Keratinocyte (primary cell): ENCODE measurements around the gene HCRTR1. TPM values are rescaled to one million over a fixed set of nuclear protein-coding genes. Genes with fewer than 3 reads are reported as not detected.

Experiments
- DNase-seq: peaks from one replicate; pipeline ENCODE4 v3.0.0-alpha.2; 2011; ENCODE audit warnings: low read depth, missing footprints, low spot score
- FAIRE-seq: peaks from 2 replicates; lab custom pipeline; 2011; peaks lifted over from hg19 to GRCh38; lab: Jason Lieb, UNC
- H2AFZ ChIP-seq: 2 replicates; pipeline ENCODE4 v1.6.0; 2012; ENCODE audit warnings: low read length, control low read depth, inconsistent platforms; ENCODE audit not compliant: control insufficient read depth
- H3K27ac ChIP-seq: 2 replicates; pipeline ENCODE4 v1.5.1; 2011; ENCODE audit warnings: low read length; ENCODE audit not compliant: control insufficient read depth, insufficient read depth
- H3K27me3 ChIP-seq: 3 replicates; pipeline ENCODE4 v1.6.0; 2011; ENCODE audit warnings: low read length; ENCODE audit not compliant: control insufficient read depth, insufficient read depth; ENCODE audit errors: extremely low read depth
- H3K36me3 ChIP-seq, 2 experiments: 2 replicates in 1 of 2; 3 replicates in 1 of 2; pipeline ENCODE4 v1.5.1; 2011; ENCODE audit warnings: low read length in 2 of 2, mild to moderate bottlenecking in 1 of 2; ENCODE audit not compliant: control insufficient read depth in 2 of 2, insufficient read depth in 2 of 2; ENCODE audit errors: extremely low read depth in 1 of 2
- H3K4me1 ChIP-seq: 3 replicates; pipeline ENCODE4 v1.5.1; 2011; ENCODE audit warnings: low read length; ENCODE audit not compliant: control insufficient read depth, insufficient read depth; ENCODE audit errors: extremely low read depth
- H3K4me2 ChIP-seq: 3 replicates; pipeline ENCODE4 v1.6.0; 2011; ENCODE audit warnings: low read depth, low read length; ENCODE audit not compliant: control insufficient read depth, insufficient read depth; ENCODE audit errors: extremely low read depth
- H3K4me3 ChIP-seq, 3 experiments: fragments of 200-600 bp in 1 of 3; sonication (generic) in 1 of 3; 2 replicates in 2 of 3; 3 replicates in 1 of 3; pipeline ENCODE4 v1.5.1; 2011 to 2016; ENCODE audit warnings: low read length in 3 of 3, mild to moderate bottlenecking in 3 of 3, control low read depth in 2 of 3, inconsistent platforms in 1 of 3, low read depth in 1 of 3, mixed read lengths in 1 of 3, mixed run types in 1 of 3, moderate library complexity in 1 of 3; ENCODE audit not compliant: control insufficient read depth in 2 of 3, insufficient read depth in 2 of 3; ENCODE audit errors: extremely low read depth in 1 of 3
- H3K79me2 ChIP-seq: 2 replicates; pipeline ENCODE4 v1.6.0; 2012; ENCODE audit warnings: low read length; ENCODE audit not compliant: control insufficient read depth, insufficient read depth
- H3K9ac ChIP-seq: 3 replicates; pipeline ENCODE4 v1.6.0; 2011; ENCODE audit warnings: low read length; ENCODE audit not compliant: control insufficient read depth, insufficient read depth; ENCODE audit errors: extremely low read depth
- H3K9me1 ChIP-seq: 3 replicates; pipeline ENCODE4 v1.6.0; 2011; ENCODE audit warnings: low read length; ENCODE audit not compliant: control insufficient read depth, insufficient read depth; ENCODE audit errors: extremely low read depth
- H3K9me3 ChIP-seq: 2 replicates; pipeline ENCODE4 v1.5.1; 2012; ENCODE audit warnings: low read depth, low read length; ENCODE audit not compliant: control insufficient read depth
- H4K20me1 ChIP-seq: 3 replicates; pipeline ENCODE4 v1.6.0; 2011; ENCODE audit warnings: low read length; ENCODE audit not compliant: control insufficient read depth, insufficient read depth; ENCODE audit errors: extremely low read depth
- CTCF ChIP-seq, 3 experiments: IDR thresholded peaks in 1 of 3; conservative IDR thresholded peaks in 1 of 3; optimal IDR thresholded peaks in 1 of 3; 2 replicates in 2 of 3; 3 replicates in 1 of 3; pipeline versions ENCODE3 to v1.5.1; 2011; ENCODE audit warnings: low read length in 3 of 3, mild to moderate bottlenecking in 3 of 3, moderate library complexity in 2 of 3, control low read depth in 1 of 3, inconsistent platforms in 1 of 3; ENCODE audit not compliant: insufficient read depth in 2 of 3; ENCODE audit errors: extremely low read depth in 1 of 3
- EZH2 ChIP-seq: IDR thresholded peaks from one replicate; pipeline ENCODE4 v1.6.1; 2012; ENCODE audit warnings: inconsistent platforms, mild to moderate bottlenecking, low read length, moderate library complexity
- dilution Hi-C: fragments of 300-500 bp; cut with MboI; formaldehyde crosslinking; loops from one replicate; pipeline ENCODE4 v1.7.0; 2020; ENCODE audit warnings: low sequenced_read_pairs; ENCODE audit not compliant: extremely low pct_ligation_motif_present
- polyA plus RNA-seq, 5 experiments: library from polyadenylated mRNA; depleted of rRNA in 3 of 5; stranded (reverse) in 3 of 5; stranded (forward) in 1 of 5; unstranded in 1 of 5; fragments of >200 nt; gene quantifications; 1 replicate in 1 of 5; 2 replicates in 3 of 5; 3 replicates in 1 of 5; pipeline versions ENCODE4 v1.2.1 to v1.2.3, GENCODE V29; 2011 to 2012; ENCODE audit warnings: missing spikeins in 2 of 5, low read depth in 1 of 5, low replicate concordance in 1 of 5

HCRTR1 gene
- polyA plus RNA-seq, 1 donor (not counting 4 experiments of a cell fraction or from before 2014, with no cell fraction given) = not detected

GRCh38 chr1:31602081-31602480 is 15.4 kb upstream of the HCRTR1 start:
- Histone ChIP-seq H3K36me3 (no peaks in the 10 kb centered on the region), H4K20me1 (no peaks in the 10 kb centered on the region), H3K4me2 (no peak overlapping the region), H3K27me3 (no peaks in the 10 kb centered on the region), H3K9me3 (no peaks in the 10 kb centered on the region), H3K4me3 (no peak overlapping the region), H3K27ac (no peak overlapping the region), H3K9ac (no peak overlapping the region), H3K79me2 (no peaks in the 10 kb centered on the region), H3K4me1 (peaks cover 6% of the 10 kb centered on the region), H2AFZ (no peak overlapping the region), H3K9me1 (no peaks in the 10 kb centered on the region)
- FAIRE-seq (no peak), DNase-seq (no peak)
- dilution Hi-C loops = no loop called here
- TF ChIP-seq CTCF (optimal IDR thresholded peaks at IDR 0.05 in 1 of 3, IDR thresholded peaks at IDR 0.05 in 1 of 3, conservative IDR thresholded peaks at IDR 0.05 in 1 of 3; ENCODE audit: extremely low read depth in 1 of 3, insufficient read depth in 2 of 3, low read length in 3 of 3) = no peak
- no peak for TF ChIP-seq EZH2

- no peaks in the 10 kb centered on the region for H3K79me2 ChIP-seq
- H3K36me3 ChIP-seq = no peaks in the 10 kb centered on the region
- no peaks in the 10 kb centered on the region for H4K20me1 ChIP-seq
- H3K27ac ChIP-seq = no peak overlapping the region
- dilution Hi-C loops = no loop called here
- no peak overlapping the region for H3K4me2 ChIP-seq
- no peaks in the 10 kb centered on the region for H3K9me1 ChIP-seq
- H3K4me3 ChIP-seq = no peak overlapping the region
- no peak overlapping the region for H3K9ac ChIP-seq
- H3K27me3 ChIP-seq = no peaks in the 10 kb centered on the region
- no peak for TF ChIP-seq EZH2
- TF ChIP-seq CTCF (optimal IDR thresholded peaks at IDR 0.05 in 1 of 3, IDR thresholded peaks at IDR 0.05 in 1 of 3, conservative IDR thresholded peaks at IDR 0.05 in 1 of 3; ENCODE audit: extremely low read depth in 1 of 3, insufficient read depth in 2 of 3, low read length in 3 of 3) = no peak
- no peak for FAIRE-seq
- H3K4me1 ChIP-seq = peaks cover 6% of the 10 kb centered on the region
- H2AFZ ChIP-seq = no peak overlapping the region
- no peak for DNase-seq
- H3K9me3 ChIP-seq = no peaks in the 10 kb centered on the region
These were observed 11.5 kb upstream of the HCRTR1 start for GRCh38 chr1:31605908-31606427.
